DMS53 (cell line): ENCODE results near the gene GFRA1.
A peak's percentile ranks its signal among the peaks of the same experiment; 100 is the strongest.

Experiments used
- DNase-seq: peaks from one replicate; lab custom pipeline; 2025; lab: John Stamatoyannopoulos, UW

Gene GFRA1

DNA sequence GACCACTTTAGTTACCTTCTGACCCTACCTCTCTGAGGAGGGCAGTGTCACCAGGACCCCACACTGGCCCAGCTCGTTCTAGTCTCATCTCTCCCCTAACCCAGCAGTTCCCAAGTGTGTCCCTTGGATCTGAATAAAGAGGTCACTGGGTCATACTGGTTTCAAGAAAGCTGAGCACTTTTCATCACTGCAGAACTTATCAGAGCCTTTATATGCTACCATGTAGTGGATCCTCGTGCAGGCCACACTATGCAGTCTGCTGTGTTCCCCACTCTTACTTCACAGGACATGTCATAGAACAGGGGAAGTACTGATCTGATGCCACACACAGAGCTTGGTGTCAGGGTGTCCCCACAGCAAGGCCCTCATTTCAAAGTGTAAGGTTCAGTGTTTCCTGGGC, 113.8 kb downstream of the GFRA1 start:
- no peak for DNase-seq

DNA sequence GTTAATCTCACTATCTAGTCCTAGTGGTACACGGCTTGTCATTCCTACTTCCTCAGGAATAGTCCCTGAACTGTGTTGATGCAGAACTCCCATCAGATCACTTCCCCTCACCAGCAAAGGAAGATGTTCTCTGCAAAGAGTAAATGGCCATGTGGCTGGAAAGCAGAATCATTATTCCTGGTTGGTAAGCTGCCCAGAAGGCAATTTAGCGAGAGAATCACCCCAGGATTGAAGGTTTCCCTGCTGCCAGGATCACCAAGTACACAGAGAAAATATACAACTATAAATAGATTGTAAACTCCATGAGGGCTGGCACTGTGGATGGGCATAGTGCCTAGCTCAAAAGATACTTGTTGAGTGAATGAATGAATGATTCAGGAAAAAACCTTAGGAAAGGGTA, 115.0 kb downstream of the GFRA1 start:
- no peak for DNase-seq

DNA sequence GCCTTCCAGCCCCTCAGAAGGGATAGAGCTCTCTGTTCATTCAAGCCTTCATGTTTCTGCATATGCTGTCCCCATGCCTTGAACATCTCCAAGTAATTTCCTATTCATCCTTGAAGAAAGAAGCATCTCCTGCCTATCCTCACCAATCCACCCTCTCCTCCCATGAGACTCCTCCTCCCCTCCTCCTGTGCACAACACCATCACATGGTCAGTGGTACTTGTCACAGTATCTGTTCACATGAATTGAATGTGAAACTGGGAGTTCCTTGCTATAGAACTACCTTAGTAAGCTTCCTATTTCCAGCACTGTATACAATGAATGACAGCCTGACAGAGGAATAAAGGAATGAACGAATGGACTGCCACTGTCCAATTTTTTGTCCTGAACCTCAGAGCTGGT, 115.5 kb downstream of the GFRA1 start:
- no peak for DNase-seq

DNA sequence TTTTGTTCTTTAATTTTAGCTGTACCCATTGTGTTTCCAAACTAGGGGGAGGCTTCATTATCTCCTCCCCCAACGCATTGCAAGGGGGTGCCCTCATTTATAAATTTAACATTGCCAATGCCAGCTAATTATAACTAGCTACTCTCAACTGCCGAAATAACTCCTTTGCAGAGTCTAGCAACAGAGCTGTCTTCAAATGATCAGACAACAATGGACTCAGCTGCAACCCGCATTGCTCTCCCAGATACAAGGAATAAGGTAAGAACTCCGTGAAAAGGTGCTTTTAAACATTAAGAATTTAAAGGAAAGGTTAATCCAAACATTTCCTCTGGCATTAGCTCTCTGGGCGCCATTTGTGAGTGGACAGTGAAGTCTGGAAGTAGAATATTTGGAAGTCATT, 116.2 kb downstream of the GFRA1 start:
- no peak for DNase-seq

DNA sequence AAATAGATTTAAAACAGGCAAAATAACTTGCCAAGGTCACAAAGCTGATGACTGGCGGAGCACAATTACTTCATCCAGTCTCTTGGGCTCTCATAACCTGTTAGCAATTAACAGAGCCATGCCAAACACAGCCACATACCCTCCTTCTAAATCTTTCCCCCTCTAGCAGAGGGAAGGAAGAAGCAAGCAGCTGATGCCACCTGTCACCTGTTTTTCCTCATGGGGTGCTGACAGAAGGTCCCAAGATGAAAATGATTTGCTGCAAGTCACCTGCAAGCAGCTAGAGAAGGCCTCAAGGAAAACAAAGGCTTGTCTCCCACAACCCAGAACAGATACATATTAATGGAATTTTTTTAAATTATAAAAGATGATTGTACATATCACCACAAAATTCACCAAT, 117.8 kb downstream of the GFRA1 start:
- no peak for DNase-seq

DNA sequence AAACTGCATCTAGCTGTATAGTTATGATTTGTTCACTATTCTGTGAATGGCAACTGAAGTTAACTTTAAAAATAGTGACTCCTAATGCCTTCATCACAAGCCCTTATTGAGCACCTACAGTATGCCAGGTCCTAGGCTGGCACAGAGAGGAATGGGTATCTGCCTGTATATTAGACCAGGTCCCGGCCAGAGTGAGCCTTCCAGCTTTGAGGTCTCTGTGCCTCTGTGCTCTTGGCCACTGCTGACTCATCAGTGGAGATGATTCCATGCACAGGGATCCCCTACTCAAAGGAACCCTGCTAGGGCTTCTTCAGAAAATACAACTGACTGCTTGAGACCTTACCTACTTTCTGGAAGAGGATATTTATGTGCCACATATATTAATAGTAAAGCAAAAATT, 118.4 kb downstream of the GFRA1 start:
- no peak for DNase-seq

DNA sequence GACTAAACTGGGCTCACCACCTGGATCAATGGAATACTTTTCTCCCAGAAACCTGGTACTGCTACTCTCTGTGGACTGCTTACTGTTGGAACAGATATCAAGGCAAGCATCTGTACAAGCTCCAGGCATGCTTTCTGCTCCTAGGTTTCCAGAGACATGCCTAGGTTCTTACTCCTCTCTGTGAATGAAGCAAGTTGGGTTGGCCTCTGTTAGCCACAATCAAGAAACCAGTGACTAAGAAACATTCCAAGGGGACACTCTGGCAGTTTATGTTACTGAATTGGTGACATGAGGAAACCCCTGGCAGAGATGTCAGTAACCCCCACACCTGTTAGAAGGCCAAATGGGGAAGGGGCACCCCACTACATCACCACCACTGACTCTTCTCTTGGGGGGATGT, 121.9 kb downstream of the GFRA1 start:
- DNase-seq = no peak

DNA sequence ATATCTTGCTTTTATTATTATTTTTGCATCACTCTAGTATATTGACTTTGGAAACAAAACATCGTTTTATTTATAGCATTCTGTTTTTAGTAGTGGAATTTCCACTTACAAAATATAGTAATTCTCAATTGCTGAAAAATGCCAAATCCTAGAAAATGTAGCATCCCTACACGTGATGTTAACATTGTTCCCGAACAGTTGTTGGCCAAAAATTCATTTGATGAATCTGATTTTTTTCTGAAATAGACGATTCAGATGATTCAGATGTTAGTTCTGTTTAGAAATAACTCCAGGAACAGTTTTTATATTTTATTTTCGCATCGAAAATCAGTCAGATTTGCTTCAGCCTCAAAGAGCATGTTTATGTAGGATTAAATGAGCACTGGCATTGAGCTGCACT, 122.4 kb downstream of the GFRA1 start:
- DNase-seq = no peak

DNA sequence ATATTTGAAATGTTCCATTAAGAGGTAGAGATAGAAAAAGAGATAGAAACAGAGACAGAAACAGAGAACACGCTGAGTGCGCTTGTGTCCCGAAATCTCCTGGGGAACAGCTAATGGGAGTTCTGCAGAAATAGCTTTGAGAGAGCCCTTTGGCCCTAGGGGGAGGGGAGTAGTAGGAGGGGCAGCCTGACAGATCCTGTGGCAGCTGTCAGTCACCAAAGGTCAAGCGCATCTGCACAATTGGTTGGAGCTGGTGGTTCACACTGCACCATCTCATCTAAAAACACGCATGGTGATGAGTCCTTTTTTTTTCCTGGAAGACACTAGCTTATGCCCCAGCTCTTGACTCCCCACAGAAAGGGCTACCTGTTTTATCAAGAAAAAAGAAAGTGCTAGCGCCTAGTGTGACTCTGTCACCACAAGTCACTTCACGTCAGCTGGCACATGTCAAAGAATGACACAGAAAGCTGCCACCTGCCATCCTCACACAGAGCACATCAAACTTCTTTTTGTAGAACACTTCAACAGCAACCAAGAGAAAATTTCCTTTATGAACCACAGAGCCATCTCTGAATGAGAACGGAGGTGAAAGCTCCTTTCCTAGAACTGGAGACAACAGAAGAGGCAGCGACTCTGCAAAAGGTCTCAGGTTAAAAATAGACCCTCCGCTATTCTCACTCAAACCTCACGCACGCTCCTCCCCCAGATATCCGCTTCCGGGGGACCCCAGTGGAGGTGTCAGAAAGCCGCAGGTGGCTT, 125.7 kb downstream of the GFRA1 start:
- DNase-seq = no peak

DNA sequence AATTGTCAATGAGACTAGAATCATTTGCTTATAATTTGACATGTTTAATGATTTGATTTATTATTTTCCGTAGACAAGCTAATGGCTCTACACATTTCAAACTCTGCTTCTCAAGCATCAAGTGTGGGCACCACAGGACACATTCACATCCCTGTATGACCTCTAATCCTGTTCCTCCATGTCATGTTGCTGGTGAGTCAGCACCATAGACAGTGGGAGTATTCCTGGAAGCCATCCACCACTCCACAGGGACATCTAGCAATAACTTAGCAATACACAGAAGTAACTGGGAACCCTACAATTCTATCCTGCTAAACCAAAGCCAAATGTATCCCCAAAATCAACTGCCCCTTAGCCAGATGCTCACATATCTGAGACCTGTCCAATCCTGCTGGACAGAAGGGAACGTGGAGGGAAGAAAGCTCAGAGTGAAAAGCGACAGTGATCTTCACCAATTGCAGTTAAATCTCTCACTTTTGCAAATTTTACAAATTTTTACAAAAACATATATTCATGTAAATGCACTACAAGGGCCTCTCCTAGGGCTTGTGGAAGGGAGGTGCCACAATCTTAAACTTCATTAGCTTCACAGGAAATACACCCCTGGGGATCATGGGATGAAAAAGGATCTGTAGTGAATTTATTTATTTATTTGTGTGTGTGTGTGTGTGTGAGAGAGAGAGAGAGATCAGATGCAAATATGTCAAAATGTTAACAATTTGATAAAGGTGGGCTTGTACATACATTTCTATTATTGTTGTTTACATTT, 126.5 kb downstream of the GFRA1 start:
- DNase-seq = no peak

DNA sequence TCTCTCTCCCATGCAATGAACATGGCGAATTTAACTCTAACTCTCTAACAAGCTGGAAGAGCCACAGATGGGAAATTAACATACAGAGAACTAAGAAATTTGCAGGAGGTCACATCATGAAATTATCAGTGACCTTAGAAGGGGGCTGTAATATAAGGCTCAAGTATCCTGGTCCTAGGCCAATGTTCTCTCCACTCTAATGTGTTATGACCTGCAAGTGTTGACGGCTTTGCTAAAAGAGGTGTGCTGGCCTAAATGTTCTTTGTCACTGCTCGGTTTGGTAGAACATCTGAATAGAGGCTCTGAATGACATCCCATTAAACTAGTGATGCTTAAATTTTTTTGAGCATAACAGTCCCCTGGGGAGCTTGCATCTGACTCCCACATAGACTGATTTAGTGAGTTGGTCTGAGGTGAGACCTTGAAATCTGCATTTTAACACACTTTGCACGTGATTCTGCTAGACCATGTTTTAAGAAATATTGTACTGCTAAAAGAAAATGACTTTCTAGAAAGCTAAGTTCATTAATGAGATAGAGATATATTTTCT, 129.3 kb downstream of the GFRA1 start:
- DNase-seq = no peak

DNA sequence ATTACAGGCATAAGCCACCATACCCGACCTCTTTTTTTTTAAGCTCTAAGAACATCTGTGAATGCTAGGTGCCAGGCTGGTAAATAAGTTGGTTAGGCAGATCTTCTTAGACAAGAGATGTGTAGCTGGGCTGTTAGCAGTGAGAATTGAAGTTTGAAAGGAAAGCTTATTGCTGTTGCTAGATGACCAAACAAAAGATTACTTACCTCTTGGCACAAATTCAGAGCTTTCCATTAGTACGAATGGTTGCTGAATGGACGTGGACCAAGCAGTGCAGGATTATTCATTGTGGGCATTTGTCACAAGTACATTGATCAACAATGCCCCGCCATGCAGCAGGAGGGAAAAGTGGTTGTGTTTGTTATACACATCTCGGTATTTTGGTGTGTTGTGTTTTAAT, 131.2 kb downstream of the GFRA1 start:
- no peak for DNase-seq

DNA sequence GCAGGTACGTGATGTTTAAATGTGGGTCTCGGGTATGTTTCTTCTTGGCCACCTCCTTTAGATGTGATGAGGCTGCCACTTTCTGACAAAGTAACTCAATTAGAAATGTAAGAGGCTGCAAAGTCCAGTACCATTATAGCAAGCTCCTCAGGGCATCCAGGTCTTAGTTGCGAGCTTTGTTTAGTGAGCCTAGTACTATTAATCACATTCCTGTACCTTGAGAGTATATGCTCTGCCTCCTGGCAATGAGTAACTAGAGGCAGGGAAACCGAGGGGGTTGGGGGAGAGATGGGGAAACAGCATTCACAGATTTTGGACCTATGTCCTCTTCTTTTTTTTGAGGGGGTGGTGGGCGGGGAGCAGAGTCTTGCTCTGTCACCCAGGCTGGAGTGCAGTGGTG, 131.8 kb downstream of the GFRA1 start:
- DNase-seq = no peak

DNA sequence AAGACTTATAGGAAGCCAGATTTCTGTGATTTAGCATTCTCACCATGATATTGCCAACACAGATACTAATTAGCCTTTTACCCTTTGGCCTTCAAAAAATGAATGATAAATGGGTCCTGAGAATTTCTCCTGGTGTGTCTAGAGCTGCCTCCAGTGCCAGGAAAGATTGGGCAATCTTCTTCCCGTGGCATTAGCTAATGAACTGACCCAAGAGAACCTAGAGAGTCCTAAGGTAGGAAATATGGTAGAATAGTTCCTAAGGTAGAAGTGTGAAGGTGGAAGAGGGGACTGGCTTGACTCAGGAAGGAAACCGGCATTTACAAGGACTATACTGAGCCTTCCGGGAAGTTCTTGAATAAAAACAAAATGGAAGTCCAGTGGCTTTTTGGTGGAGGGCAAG, 133.1 kb downstream of the GFRA1 start:
- no peak for DNase-seq

DNA sequence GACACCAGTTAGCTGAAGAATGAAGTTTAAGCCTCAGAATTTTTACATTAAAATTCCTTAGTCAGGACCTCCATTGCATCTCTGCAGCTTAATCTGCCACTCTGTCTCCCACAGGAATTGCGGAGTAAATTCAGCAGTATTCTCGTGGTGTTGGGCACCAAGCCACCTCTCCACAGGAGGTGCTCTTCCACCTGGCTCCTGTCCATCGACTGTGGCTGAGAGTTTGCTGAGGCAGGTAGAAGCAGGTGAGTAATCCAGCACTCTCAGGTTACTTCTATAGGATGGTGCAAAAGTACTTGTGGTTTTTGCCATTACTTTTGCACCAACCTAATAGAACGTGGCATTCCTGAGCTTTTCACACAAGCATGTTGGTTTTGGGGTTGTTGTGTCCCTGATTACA, 134.1 kb downstream of the GFRA1 start:
- peak; percentile 43 for DNase-seq

DNA sequence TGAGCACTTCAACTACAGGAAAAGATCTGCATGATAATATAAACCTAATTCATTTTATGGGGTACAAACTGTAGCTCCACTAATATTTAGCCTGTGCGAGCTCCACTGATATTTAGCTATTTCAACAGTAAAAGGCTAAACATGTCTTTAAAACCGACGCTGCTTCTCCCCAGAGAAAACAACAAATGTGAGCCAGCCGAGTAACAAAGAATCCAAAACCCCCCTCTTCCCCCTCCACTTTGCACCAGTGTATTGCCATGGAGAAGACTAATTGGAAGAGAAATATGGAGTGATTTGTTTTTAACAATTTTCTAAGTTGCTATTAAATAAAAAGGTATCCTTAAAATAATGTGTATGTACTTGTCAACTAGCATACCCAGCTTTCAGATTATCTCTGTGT, 136.7 kb downstream of the GFRA1 start:
- DNase-seq = no peak

DNA sequence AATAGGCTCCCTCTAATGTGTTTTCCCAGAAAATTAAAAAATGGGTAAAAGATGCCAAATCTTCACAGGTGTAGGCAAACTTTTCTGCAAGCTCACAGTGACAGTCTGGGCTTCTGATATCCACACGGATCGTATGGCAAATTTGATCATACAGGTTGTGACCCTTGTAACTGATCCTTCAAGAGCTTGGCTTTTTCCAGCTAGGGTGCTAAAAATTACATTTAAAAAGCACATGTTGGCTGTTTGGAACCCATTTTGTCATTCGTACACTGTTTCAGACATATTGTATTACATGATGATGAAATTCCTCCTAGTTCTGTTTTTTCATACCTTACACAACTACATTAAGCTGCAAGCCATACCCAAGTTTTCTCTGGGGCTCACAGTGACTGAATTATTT, 138.7 kb downstream of the GFRA1 start:
- no peak for DNase-seq

DNA sequence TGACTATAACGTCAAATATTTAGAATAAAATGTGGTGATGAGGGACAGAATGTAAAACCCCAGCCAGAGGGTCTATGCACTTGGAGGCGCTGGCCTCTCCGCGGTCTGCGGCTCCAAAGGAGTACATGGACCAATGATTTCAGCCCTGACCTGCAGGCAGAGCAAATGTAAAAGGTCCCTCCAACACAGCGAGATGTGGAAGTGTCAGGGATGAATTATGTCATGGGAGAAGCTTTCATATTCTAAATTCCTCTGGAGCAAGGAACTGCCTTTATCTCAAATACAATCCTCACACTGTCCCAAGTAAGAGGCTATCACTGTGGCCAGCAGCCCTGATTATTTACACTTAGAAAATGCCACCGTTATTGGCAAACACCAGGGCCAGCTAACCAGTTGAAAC, 139.4 kb downstream of the GFRA1 start:
- no peak for DNase-seq

DNA sequence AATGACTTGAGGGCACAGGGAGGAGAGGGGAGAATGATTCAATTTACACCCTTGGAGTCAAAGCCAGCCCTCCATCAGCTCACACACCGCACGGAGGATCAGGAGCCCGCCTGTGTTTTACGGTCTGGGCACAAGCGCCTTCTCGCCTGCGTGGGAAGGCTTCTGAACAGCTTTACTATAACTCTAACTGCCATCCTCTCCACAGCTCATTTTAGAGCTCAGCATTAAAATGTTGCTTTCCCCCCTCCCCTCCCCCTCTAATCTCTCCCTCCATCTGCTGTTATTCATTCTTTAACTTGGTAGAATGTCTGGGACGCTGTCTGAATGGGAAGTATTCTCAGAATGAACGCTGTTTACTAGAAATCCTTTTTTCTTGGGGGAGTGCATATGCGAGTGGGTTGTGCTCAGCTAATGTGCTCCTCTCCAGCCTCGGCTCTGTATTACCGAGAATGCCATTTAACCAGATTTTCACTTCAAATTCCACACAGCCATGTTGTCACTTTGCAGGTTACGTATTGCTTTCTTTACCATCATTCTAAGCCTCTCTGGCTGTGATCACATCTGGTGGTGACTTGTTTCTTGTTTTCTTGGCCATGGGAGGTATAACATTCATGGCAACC, 140.1 kb downstream of the GFRA1 start:
- no peak for DNase-seq

DNA sequence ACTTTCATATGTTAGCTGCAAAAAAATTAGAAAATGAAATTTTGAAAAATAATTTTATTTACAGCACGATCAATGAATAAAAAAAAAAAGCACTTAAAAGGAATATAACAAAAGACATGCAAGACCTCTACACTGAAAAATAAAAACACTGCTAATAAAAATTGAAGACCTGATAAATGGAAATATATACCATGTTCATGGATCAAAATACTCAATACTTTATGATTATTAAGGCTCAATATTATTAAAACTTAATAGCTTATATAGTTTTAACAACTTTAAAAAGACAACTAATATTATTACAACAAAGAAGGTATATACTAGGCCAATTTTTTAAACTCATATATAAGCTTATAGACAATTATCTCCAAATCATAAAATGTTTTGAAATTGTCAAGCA, 143.0 kb downstream of the GFRA1 start:
- DNase-seq = no peak

DNA sequence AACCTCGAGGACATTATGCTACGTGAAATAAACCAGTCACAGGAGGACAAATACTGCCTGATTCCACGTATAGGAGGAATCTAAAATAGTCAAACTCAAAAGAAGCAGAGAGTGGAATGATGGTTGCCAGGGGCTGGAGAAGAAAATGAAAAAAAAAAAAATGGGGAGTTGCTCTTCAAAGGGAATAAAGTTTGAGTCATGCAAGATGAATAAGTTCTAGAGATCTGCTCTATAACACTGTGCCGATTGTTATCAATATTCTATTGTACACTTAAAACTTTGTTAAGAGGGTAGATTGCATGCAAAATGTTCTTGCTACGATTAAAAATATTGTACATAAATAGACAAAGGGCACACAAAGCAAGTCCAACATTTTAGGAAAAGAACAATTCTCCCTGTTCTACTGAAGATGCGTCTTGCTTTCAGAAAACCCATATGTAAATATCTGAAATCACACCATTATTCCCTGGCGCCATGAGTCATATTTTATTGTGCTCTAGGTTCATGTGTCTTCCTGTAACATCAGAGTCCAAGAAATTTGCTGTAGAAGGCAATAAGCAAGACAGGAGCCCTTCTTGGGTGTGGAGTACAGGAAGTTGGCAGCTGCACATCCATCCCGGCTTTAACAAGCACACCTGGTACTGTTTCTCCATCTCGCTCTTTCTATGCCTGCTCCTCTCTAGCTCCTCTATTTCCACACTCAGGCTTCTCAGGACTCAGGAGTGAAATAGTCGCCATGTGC, 145.9 kb downstream of the GFRA1 start:
- no peak for DNase-seq

DNA sequence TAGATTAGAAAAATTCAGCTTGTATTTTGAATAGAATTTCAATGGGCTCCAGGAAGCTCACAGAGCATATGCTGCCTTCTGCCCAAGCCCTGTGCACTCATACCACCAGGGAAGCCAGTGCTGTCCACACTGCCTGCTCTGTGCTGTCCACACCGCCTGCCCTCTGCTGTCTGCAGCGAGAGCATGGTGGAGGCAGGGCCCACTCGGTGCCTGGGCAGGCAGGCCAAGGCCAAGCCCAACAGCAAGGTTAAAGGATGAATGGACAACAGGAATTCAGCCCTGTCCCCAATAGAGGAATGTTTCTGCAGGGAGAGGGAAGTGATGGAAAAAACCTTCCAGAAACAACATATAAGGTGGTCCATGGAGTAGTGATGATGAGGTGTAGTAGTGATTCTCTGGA, 146.8 kb downstream of the GFRA1 start:
- no peak for DNase-seq
